ENCODE data around the gene FAIM2.
A peak's percentile ranks its signal among the peaks of the same experiment; 100 is the strongest.

The FAIM2 gene

GRCh38 chr12:49939307-49939706 is 35.6 kb upstream of the FAIM2 start:
- no peak for DNase-seq

- DNase-seq = no peak
These were observed 34.1 kb upstream of the FAIM2 start for GRCh38 chr12:49937639-49938300.

GRCh38 chr12:49936925-49937324 is 33.2 kb upstream of the FAIM2 start:
- DNase-seq = no peak

- DNase-seq = no peak
These were observed 30.8 kb upstream of the FAIM2 start for GRCh38 chr12:49934505-49934904.

- DNase-seq = no peak
These were observed 30.1 kb upstream of the FAIM2 start for GRCh38 chr12:49933796-49934195.

- no peak for DNase-seq
These were observed 28.9 kb upstream of the FAIM2 start for GRCh38 chr12:49932533-49933130.

GRCh38 chr12:49932023-49932422 is 28.3 kb upstream of the FAIM2 start:
- DNase-seq = no peak

- DNase-seq = no peak
These were observed 27.0 kb upstream of the FAIM2 start for GRCh38 chr12:49930515-49931288.

GRCh38 chr12:49929581-49929980 is 25.9 kb upstream of the FAIM2 start:
- DNase-seq = peak in 1 of 14 donors; percentile 8

- no peak for DNase-seq
These were observed 24.8 kb upstream of the FAIM2 start for GRCh38 chr12:49928471-49928870.

- no peak for DNase-seq
These were observed 21.9 kb upstream of the FAIM2 start for GRCh38 chr12:49925433-49926204.

GRCh38 chr12:49924628-49925246 is 21.0 kb upstream of the FAIM2 start:
- DNase-seq = no peak

- DNase-seq = no peak
These were observed 20.3 kb upstream of the FAIM2 start for GRCh38 chr12:49923880-49924556.

- DNase-seq = no peak
These were observed 19.4 kb upstream of the FAIM2 start for GRCh38 chr12:49923035-49923644.

GRCh38 chr12:49922349-49923034 is 18.8 kb upstream of the FAIM2 start:
- no peak for DNase-seq

GRCh38 chr12:49921936-49922335 is 18.2 kb upstream of the FAIM2 start:
- no peak for DNase-seq

- DNase-seq = no peak
These were observed 17.6 kb upstream of the FAIM2 start for GRCh38 chr12:49921299-49921698.

GRCh38 chr12:49920915-49921286 is 17.2 kb upstream of the FAIM2 start:
- no peak for DNase-seq

GRCh38 chr12:49920241-49920914 is 16.7 kb upstream of the FAIM2 start:
- no peak for DNase-seq

GRCh38 chr12:49917788-49918173 is 14.1 kb upstream of the FAIM2 start:
- DNase-seq = no peak

Data from C1 segment of cervical spinal cord (tissue), 14 donors.